Heart left ventricle (tissue), 13 donors: ENCODE data around the gene CSNK2A2.

Source experiments
- POLR2A ChIP-seq, 2 donors: fragments of 450-650 bp; IDR thresholded peaks; one replicate each; pipeline ENCODE4 v1.6.1; 2017; ENCODE audit warnings: antibody characterized with exemption in 2 of 2, mild to moderate bottlenecking in 2 of 2, moderate library complexity in 2 of 2
- TF ChIP-seq, protein P1 (sequence below), 12 donors: fragments of 200-600 bp; sonication (generic) in 4 of 12; IDR thresholded peaks; one replicate each; pipeline versions ENCODE4 v1.5.0 to v1.8.0; 2018 to 2022; ENCODE audit warnings: antibody characterized with exemption in 12 of 12, mild to moderate bottlenecking in 5 of 12
- donor health status: ischemic (EF 13 %, LVEDD 7.1; RV severe dilation, severe dysfunction).
- donor health status: DM: no; HTN: yes; CAD: no.
- donor health status: DM: no; HTN: no; CAD: no.
- donor health status: ischemic (EF 25% LVEDD 6.9; RV normal size, moderate dysfunction).
- donor health status: ischemic (EF 25% LVEDD 5.7; RV mildly dilated, moderate dysfunction).
- donor health status: ischemic (EF 35%, LVEDD 5.7; RV mildly dilated, moderate dysfunction).
- donor health status: nonischemic (EF 11% LVEDD 7.7; RV severe dilation, severe dysfunction).
- donor health status: DM: yes; HTN: yes; CAD: no.
- donor health status: PGD.
- donor health status: ischemic (EF 29% LVEDD 5.4; RV normal size, mild dysfunction).
- donor health status: nonischemic (EF 23%, LVEDD 6.1; RV moderate dilation, normal function).

GRCh38 chr16:58217311-58217925 is 19.5 kb upstream of the CSNK2A2 start:
- TF ChIP-seq, protein P1, sequence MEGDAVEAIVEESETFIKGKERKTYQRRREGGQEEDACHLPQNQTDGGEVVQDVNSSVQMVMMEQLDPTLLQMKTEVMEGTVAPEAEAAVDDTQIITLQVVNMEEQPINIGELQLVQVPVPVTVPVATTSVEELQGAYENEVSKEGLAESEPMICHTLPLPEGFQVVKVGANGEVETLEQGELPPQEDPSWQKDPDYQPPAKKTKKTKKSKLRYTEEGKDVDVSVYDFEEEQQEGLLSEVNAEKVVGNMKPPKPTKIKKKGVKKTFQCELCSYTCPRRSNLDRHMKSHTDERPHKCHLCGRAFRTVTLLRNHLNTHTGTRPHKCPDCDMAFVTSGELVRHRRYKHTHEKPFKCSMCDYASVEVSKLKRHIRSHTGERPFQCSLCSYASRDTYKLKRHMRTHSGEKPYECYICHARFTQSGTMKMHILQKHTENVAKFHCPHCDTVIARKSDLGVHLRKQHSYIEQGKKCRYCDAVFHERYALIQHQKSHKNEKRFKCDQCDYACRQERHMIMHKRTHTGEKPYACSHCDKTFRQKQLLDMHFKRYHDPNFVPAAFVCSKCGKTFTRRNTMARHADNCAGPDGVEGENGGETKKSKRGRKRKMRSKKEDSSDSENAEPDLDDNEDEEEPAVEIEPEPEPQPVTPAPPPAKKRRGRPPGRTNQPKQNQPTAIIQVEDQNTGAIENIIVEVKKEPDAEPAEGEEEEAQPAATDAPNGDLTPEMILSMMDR (IDR thresholded peaks at IDR 0.05), result no peak
- no peak for TF ChIP-seq POLR2A (IDR thresholded peaks at IDR 0.05)
